Ammon's horn (tissue), 1 donor: Measurements from ENCODE around the gene LGALS9C.
"Not testable (repeated sequence)": the region's sequence is repeated elsewhere in the genome, so short reads cannot be mapped to it uniquely, and the experiment has no call there.

Source experiments
- DNase-seq: peaks from one replicate; pipeline ENCODE4 v3.0.0-alpha.2; 2016; ENCODE audit warnings: low spot score

Gene LGALS9C

GRCh38 chr17:18530405-18530804 is 53.8 kb downstream of the LGALS9C start:
- not testable (repeated sequence) for DNase-seq

GRCh38 chr17:18542234-18542633 is 65.6 kb downstream of the LGALS9C start:
- not testable (repeated sequence) for DNase-seq

GRCh38 chr17:18542907-18543306 is 66.3 kb downstream of the LGALS9C start:
- DNase-seq = not testable (repeated sequence)
